Airway epithelial cell (primary cell): Measurements from ENCODE around the gene WDR89. TPM values are rescaled to one million over a fixed set of nuclear protein-coding genes. Genes with fewer than 3 reads are reported as not detected.

Experiments
- total RNA-seq: library from RNA; depleted of rRNA; stranded (reverse); fragments of >200 nt; gene quantifications from 2 replicates; pipeline ENCODE4 v1.2.3, GENCODE V29; 2015

WDR89 gene
- 4.7 and 8.9 TPM in 2 replicates for total RNA-seq

GRCh38 chr14:63641473-63642228, at the start of gene WDR89:
Gene WDR89 (minus strand): TSS chr14:63641871. CDS start chr14:63599942, 41,929 bp downstream.

Other genes with a start within 250 kb of the WDR89 start
- gene PPP2R5E, start 98.5 kb downstream of the WDR89 start, total RNA-seq = 8.0 and 17.4 TPM in 2 replicates
- 18.6 and 24.5 TPM in 2 replicates for gene SGPP1, start 86.2 kb upstream of the WDR89 start, total RNA-seq
- 58.4 and 63.8 TPM in 2 replicates for gene SYNE2, start 211.1 kb upstream of the WDR89 start, total RNA-seq